Suprapubic skin (tissue), 4 donors: ENCODE measurements around the gene UTP25. TPM values are rescaled to one million over a fixed set of nuclear protein-coding genes. Genes with fewer than 3 reads are reported as not detected.
"Not testable (repeated sequence)": the region's sequence is repeated elsewhere in the genome, so short reads cannot be mapped to it uniquely, and the experiment has no call there.

Source experiments
- DNase-seq, 2 donors: peaks; one replicate each; pipeline ENCODE4 v3.0.0-alpha.2; 2019; ENCODE audit warnings: low spot score in 2 of 2
- H3K27ac ChIP-seq: fragments of 200-600 bp; sonication (generic); one replicate; pipeline ENCODE4 v1.5.1; 2019
- H3K27me3 ChIP-seq: fragments of 200-600 bp; sonication (generic); one replicate; pipeline ENCODE4 v1.5.1; 2019
- H3K36me3 ChIP-seq: fragments of 200-600 bp; sonication (generic); one replicate; pipeline ENCODE4 v1.5.1; 2019
- H3K4me1 ChIP-seq: fragments of 200-600 bp; sonication (generic); one replicate; pipeline ENCODE4 v1.5.1; 2019
- H3K4me3 ChIP-seq: fragments of 200-600 bp; sonication (generic); one replicate; pipeline ENCODE4 v1.5.1; 2019; ENCODE audit warnings: mild to moderate bottlenecking
- H3K9me3 ChIP-seq: fragments of 200-600 bp; sonication (generic); one replicate; pipeline ENCODE4 v1.5.1; 2019
- EP300 ChIP-seq: sonication (generic); formaldehyde crosslinking; IDR thresholded peaks from one replicate; pipeline ENCODE4 v1.6.1; 2017; ENCODE audit warnings: antibody characterized with exemption
- POLR2A ChIP-seq, 2 donors: fragments of 450-650 bp; IDR thresholded peaks; one replicate each; pipeline ENCODE4 v1.6.1; 2017; ENCODE audit warnings: antibody characterized with exemption in 2 of 2, mild to moderate bottlenecking in 2 of 2, moderate library complexity in 2 of 2
- POLR2AphosphoS5 ChIP-seq, 3 donors: sonication (generic); formaldehyde crosslinking; IDR thresholded peaks; one replicate each; pipeline ENCODE4 v1.6.1; 2017; ENCODE audit warnings: antibody characterized with exemption in 3 of 3
- WGBS: methylation state at CpG from one replicate; pipeline ENCODE4 v1.1.5; 2018; 5-methylcytosine and 5-hydroxymethylcytosine counted together
- total RNA-seq, 4 donors: library from RNA; depleted of rRNA; stranded (reverse); fragments of >200 nt; gene quantifications; one replicate each; pipeline ENCODE4 v1.1.0, GENCODE V29; 2016
- TF ChIP-seq, protein P1 (sequence below), 2 donors: fragments of 200-600 bp in 1 of 2; fragments of 450-650 bp in 1 of 2; sonication (generic) in 1 of 2; IDR thresholded peaks; one replicate each; pipeline ENCODE4 v1.5.1; 2016 to 2019; ENCODE audit warnings: antibody characterized with exemption in 2 of 2, mild to moderate bottlenecking in 1 of 2, moderate library complexity in 1 of 2

UTP25 gene
- total RNA-seq, 4 donors from 2014 or later: 9.6 to 17.9 (median 11.6) TPM

DNA sequence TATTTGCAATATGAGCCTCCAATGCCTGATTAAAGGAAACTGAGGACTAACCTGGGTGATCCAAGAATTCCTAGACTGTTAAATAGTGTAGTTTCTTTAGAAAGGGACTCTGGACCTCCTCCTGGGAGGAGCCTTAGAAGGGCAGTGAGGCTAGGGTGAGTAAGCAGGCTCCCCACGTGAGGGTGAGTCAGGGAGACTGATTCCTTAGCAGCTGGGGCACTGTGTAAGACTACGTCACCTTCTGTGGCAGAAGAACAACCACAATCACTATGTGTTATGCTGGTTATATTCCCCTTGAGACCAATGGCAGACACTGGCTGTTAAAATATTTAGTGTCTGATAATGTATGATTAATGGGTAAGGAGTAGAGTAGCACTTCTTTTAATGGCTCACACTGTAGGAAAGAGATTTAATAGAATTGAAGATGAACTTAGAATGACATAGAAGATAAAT lies 56.9 kb downstream of the UTP25 start:
- H3K4me1 ChIP-seq: no peaks in the 10 kb centered on the region
- H3K27me3 ChIP-seq: peaks cover 10% of the 10 kb centered on the region
- no peak overlapping the region for H3K4me3 ChIP-seq
- H3K9me3 ChIP-seq: no peaks in the 10 kb centered on the region
- peak overlapping the region; percentile 6 for H3K27ac ChIP-seq
- no peaks in the 10 kb centered on the region for H3K36me3 ChIP-seq
- WGBS: 17% methylated on average over 2 of the region's 2 CpGs
- DNase-seq: peak in 1 of 2 donors; percentile 85
- TF ChIP-seq, protein P1, sequence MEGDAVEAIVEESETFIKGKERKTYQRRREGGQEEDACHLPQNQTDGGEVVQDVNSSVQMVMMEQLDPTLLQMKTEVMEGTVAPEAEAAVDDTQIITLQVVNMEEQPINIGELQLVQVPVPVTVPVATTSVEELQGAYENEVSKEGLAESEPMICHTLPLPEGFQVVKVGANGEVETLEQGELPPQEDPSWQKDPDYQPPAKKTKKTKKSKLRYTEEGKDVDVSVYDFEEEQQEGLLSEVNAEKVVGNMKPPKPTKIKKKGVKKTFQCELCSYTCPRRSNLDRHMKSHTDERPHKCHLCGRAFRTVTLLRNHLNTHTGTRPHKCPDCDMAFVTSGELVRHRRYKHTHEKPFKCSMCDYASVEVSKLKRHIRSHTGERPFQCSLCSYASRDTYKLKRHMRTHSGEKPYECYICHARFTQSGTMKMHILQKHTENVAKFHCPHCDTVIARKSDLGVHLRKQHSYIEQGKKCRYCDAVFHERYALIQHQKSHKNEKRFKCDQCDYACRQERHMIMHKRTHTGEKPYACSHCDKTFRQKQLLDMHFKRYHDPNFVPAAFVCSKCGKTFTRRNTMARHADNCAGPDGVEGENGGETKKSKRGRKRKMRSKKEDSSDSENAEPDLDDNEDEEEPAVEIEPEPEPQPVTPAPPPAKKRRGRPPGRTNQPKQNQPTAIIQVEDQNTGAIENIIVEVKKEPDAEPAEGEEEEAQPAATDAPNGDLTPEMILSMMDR (IDR thresholded peaks at IDR 0.05): no peak
- no peak for TF ChIP-seq POLR2A (IDR thresholded peaks at IDR 0.05)

DNA sequence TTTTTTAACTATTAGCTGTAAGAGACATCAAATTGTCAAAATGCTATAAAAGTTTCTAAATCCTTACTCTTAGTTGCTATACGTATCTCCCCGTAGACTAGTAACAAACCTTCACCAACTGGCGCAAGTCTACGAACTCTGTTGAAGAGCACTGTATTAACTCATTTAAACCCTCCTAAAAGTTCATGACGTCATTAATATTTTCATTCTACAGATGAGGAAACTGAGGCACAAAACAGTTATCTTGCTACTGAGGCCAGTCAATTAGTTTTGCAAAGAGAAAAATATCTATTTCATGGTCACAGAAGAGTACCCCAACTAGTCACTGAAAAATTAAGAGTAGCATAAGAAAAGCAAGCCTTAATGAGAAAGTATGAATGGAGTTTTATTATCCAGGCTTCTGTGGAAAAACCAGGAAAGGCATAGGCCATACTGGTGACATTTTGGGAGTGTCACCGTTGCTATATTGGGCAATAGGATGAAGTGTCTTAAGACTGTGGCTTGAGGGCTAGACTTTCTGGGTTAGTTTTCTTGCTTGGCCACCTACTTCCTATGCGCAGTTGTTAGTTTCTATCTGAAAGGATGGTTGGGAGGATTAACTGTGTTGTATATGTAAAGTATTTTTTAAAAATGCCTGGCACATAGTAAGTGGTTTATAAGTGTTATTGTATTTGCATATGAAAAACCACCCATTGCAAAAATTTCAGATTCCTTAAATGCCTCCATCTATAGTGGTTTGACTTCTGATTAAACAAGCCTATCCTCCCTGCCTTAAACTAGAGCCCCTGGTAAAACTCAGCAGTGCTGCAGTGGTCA lies 57.8 kb downstream of the UTP25 start:
- DNase-seq: no peak
- Histone ChIP-seq H3K27me3 (peaks cover 4% of the 10 kb centered on the region), H3K27ac (no peak overlapping the region), H3K9me3 (no peaks in the 10 kb centered on the region), H3K36me3 (no peaks in the 10 kb centered on the region), H3K4me3 (no peak overlapping the region), H3K4me1 (no peaks in the 10 kb centered on the region)
- TF ChIP-seq POLR2A (IDR thresholded peaks at IDR 0.05): no peak
- no peak for TF ChIP-seq POLR2AphosphoS5 (IDR thresholded peaks at IDR 0.05)
- TF ChIP-seq, protein P1 (IDR thresholded peaks at IDR 0.05): no peak
- TF ChIP-seq EP300: no peak
- whole genome bisulfite sequencing: 89% methylated on average over 7 of the region's 7 CpGs

DNA sequence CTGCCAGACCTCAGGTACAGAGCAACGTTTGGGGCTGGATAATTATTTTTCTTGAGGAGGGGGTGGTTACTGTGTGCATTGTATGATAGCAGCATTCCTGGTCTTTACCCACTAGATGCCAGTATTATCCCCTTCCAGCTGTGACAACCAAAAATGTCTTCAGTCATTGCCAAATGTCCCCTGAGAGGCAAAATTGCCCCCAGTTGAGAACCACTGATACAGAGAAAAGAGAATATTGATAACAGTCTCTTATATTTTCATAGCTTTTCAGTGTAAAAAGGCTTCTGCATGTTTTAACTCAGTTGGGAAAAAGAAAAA lies 58.4 kb downstream of the UTP25 start:
- no peak overlapping the region for H3K27ac ChIP-seq
- H3K4me1 ChIP-seq: no peaks in the 10 kb centered on the region
- no peak for DNase-seq

DNA sequence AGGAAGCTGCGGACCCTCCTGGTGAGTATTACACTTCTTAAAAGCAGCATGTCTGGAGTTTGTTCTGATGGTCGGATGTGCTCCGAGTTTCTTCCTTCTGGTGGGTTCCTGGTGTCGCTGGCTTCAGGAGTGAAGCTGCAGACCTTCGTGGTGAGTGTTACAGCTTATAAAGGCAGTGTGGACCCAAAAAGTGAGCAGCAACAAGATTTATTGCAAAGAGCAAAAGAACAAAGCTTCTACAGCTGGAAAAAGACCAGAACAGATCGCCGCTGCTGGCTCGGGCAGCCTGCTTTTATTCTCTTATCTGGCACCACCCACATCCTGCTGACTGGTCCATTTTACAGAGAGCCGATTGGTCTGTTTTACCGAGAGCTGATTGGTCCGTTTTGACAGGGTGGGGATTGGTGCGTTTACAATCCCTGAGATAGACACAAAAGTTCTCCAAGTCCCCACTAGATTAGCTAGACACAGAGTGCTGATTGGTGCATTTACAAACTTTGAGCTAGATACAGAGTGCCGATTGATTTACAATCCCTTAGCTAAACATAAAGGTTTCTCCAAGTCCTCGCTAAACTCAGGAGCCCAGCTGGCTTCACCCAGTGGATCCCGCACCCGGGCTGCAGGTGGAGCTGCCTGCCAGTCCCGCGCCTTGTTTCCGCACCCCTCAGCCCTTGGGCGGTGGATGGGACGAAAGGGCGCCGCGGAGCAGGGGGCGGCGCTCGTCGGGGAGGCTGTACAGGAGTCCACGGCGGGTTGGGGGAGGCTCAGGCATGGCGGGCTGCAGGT lies 60.7 kb downstream of the UTP25 start:
- WGBS: 81% methylated on average over 30 of the region's 31 CpGs
- DNase-seq: not testable (repeated sequence)

More for the DNA sequence above, 58.4 kb downstream of the UTP25 start:
- Histone ChIP-seq H3K9me3 (no peaks in the 10 kb centered on the region), H3K4me3 (no peak overlapping the region), H3K36me3 (no peaks in the 10 kb centered on the region), H3K27me3 (peaks cover 2% of the 10 kb centered on the region)
- TF ChIP-seq, protein P1 (IDR thresholded peaks at IDR 0.05): no peak
- TF ChIP-seq POLR2A (IDR thresholded peaks at IDR 0.05): no peak
- TF ChIP-seq EP300: no peak
- TF ChIP-seq POLR2AphosphoS5 (IDR thresholded peaks at IDR 0.05): no peak
- 31% methylated on average over 1 of the region's 1 CpG for whole genome bisulfite sequencing

DNA sequence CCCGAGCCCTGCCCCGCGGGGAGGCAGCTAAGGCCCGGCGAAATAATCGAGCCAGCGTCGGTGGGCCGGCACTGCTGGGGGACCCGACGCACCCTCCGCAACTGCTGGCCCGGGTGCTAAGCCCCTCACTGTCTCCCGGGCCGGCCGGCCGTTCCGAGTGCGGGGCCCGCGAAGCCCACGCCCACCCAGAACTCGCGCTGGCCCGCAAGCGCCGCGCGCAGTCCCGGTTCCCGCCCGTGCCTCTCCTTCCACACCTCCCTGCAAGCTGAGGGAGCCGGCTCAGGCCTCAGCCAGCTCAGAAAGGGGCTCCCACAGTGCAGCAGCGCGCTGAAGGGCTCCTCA lies 61.3 kb downstream of the UTP25 start:
- Histone ChIP-seq H3K9me3 (no peaks in the 10 kb centered on the region), H3K36me3 (no peaks in the 10 kb centered on the region), H3K4me3 (no peak overlapping the region), H3K27me3 (no peaks in the 10 kb centered on the region), H3K4me1 (no peaks in the 10 kb centered on the region), H3K27ac (no peak overlapping the region)
- no peak for DNase-seq
- WGBS: 96% methylated on average over 13 of the region's 35 CpGs
- TF ChIP-seq EP300 (no peak), POLR2AphosphoS5 (IDR thresholded peaks at IDR 0.05) (no peak), POLR2A (IDR thresholded peaks at IDR 0.05) (no peak)
- TF ChIP-seq, protein P1 (IDR thresholded peaks at IDR 0.05): no peak

More for the DNA sequence above, 60.7 kb downstream of the UTP25 start:
- H3K27ac ChIP-seq, H3K27me3 ChIP-seq, H3K9me3 ChIP-seq, H3K4me3 ChIP-seq, H3K36me3 ChIP-seq, H3K4me1 ChIP-seq: not testable (repeated sequence)
